Body of pancreas (tissue), 4 donors: ENCODE results near the gene SLC30A1. TPM values are rescaled to one million over a fixed set of nuclear protein-coding genes. Genes with fewer than 3 reads are reported as not detected.

Source experiments
- ATAC-seq: fragments of 150-250 bp; one replicate; pipeline ENCODE4 v1.9.1; 2016
- DNase-seq, 4 donors: peaks; one replicate each; pipeline ENCODE4 v3.0.0-alpha.2; 2019
- H3K27ac ChIP-seq, 4 donors: fragments of 200-600 bp; sonication (generic); 1 replicate in 3 of 4; 2 replicates in 1 of 4; pipeline versions ENCODE4 v1.5.1 to v1.6.1; 2016 to 2019; ENCODE audit warnings: mild to moderate bottlenecking in 1 of 4, mixed read lengths in 1 of 4, moderate library complexity in 1 of 4
- H3K27me3 ChIP-seq, 2 donors: fragments of 200-600 bp; sonication (generic); one replicate each; pipeline ENCODE4 v1.6.0; 2016; ENCODE audit warnings: mild to moderate bottlenecking in 1 of 2
- H3K36me3 ChIP-seq, 2 donors: fragments of 200-600 bp; sonication (generic); replicated peaks in 1 of 2; 2 replicates each; pipeline ENCODE4 v1.5.1; 2016; ENCODE audit warnings: low read depth in 2 of 2; ENCODE audit not compliant: insufficient read depth in 1 of 2
- H3K4me1 ChIP-seq: fragments of 200-600 bp; sonication (generic); one replicate; pipeline ENCODE4 v1.6.0; 2016
- H3K4me3 ChIP-seq, 2 donors: fragments of 200-600 bp; sonication (generic); 1 replicate in 1 of 2; 2 replicates in 1 of 2; pipeline ENCODE4 v1.5.1; 2016 to 2019
- H3K9me3 ChIP-seq, 3 donors: fragments of 200-600 bp; sonication (generic); 1 replicate in 2 of 3; 2 replicates in 1 of 3; pipeline ENCODE4 v1.5.1; 2016
- POLR2A ChIP-seq, 3 donors: fragments of 450-650 bp; IDR thresholded peaks; one replicate each; pipeline ENCODE4 v1.6.1; 2016; ENCODE audit warnings: antibody characterized with exemption in 3 of 3, mild to moderate bottlenecking in 2 of 3
- WGBS, 2 donors: methylation state at CpG; one replicate each; pipeline ENCODE4 v1.1.5; 2017; 5-methylcytosine and 5-hydroxymethylcytosine counted together
- intact Hi-C: fragments of 100-400 bp; cut with DNase I; formaldehyde crosslinking; loops from one replicate; pipeline ENCODE4 v1.15.1; 2023
- total RNA-seq, 2 donors: library from RNA; depleted of rRNA; stranded (reverse); fragments of >200 nt; gene quantifications; one replicate each; pipeline ENCODE4 v1.1.0, GENCODE V29; 2016
- TF ChIP-seq, protein P1 (sequence below), 7 experiments: fragments of 450-650 bp in 4 of 7; fragments of 200-600 bp in 3 of 7; sonication (generic) in 3 of 7; IDR thresholded peaks; one replicate each; pipeline ENCODE4 v1.5.1; 2016 to 2019; ENCODE audit warnings: antibody characterized with exemption in 7 of 7

SLC30A1 gene
- total RNA-seq, 2 donors from 2014 or later = 7.3 to 11.5 TPM

DNA sequence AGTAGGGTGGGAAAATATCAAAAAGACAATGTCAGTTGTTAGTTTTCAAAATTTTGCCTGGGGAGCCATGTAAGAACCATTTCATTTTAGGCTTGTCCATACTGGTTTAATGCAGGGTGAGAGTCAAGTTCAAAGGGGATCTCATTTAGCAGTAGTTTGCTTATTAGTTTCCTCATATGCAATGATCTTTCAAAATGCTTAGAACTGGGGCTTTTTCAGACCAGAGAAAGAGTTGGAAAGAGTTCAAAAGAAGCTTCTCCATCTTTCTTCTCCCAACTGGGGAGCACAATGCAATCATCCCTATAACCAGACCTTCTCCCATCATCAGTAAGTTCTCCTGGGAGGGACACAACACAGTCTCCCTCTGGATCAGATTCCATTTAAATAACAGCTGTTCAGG is 16.5 kb upstream of the SLC30A1 start:
- TF ChIP-seq, protein P1, sequence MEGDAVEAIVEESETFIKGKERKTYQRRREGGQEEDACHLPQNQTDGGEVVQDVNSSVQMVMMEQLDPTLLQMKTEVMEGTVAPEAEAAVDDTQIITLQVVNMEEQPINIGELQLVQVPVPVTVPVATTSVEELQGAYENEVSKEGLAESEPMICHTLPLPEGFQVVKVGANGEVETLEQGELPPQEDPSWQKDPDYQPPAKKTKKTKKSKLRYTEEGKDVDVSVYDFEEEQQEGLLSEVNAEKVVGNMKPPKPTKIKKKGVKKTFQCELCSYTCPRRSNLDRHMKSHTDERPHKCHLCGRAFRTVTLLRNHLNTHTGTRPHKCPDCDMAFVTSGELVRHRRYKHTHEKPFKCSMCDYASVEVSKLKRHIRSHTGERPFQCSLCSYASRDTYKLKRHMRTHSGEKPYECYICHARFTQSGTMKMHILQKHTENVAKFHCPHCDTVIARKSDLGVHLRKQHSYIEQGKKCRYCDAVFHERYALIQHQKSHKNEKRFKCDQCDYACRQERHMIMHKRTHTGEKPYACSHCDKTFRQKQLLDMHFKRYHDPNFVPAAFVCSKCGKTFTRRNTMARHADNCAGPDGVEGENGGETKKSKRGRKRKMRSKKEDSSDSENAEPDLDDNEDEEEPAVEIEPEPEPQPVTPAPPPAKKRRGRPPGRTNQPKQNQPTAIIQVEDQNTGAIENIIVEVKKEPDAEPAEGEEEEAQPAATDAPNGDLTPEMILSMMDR (IDR thresholded peaks at IDR 0.05) = no peak
- no peak for TF ChIP-seq POLR2A (IDR thresholded peaks at IDR 0.05)
- Histone ChIP-seq H3K36me3 (no peaks in the 10 kb centered on the region), H3K9me3 (no peaks in the 10 kb centered on the region), H3K4me1 (no peaks in the 10 kb centered on the region), H3K27ac (no peak overlapping the region), H3K4me3 (no peak overlapping the region), H3K27me3 (no peaks in the 10 kb centered on the region)
- DNase-seq (no peak), ATAC-seq (no peak)
- intact Hi-C loops = no loop called here

DNA sequence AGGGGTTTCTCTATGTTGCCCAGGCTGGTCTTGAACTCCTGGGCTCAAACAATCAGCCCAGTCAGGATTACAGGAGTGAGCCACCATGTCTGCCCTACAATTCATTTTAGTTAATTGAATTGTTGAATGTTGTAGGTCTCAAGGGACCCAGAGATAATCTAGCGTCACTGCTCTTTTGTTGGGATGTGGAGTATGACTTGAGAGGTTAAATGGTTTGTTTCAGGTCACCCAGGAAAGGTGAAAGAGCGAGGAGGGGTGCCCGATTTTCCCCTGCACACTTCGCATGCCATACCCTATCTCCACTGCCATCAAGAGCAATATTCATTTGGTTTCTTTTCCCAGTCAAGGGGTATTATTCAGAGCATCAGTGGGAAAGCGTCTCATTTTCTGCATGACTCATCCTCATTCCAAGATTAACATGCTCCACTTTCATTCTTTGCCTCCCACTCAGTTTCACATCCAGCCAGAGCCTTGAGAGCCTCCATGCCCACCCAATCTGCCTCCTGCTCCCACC is 13.1 kb upstream of the SLC30A1 start:
- no peaks in the 10 kb centered on the region for H3K36me3 ChIP-seq
- no peaks in the 10 kb centered on the region for H3K9me3 ChIP-seq
- 66 to 69% methylated on average over 5 of the region's 5 CpGs for WGBS, 2 donors
- H3K4me1 ChIP-seq = no peaks in the 10 kb centered on the region
- H3K4me3 ChIP-seq = no peak overlapping the region
- H3K27me3 ChIP-seq = no peaks in the 10 kb centered on the region
- no peak for DNase-seq
- peak; percentile 47 for ATAC-seq
- TF ChIP-seq, protein P1 (IDR thresholded peaks at IDR 0.05) = no peak
- TF ChIP-seq POLR2A (IDR thresholded peaks at IDR 0.05) = no peak
- intact Hi-C loops = no loop called here
- no peak overlapping the region for H3K27ac ChIP-seq

DNA sequence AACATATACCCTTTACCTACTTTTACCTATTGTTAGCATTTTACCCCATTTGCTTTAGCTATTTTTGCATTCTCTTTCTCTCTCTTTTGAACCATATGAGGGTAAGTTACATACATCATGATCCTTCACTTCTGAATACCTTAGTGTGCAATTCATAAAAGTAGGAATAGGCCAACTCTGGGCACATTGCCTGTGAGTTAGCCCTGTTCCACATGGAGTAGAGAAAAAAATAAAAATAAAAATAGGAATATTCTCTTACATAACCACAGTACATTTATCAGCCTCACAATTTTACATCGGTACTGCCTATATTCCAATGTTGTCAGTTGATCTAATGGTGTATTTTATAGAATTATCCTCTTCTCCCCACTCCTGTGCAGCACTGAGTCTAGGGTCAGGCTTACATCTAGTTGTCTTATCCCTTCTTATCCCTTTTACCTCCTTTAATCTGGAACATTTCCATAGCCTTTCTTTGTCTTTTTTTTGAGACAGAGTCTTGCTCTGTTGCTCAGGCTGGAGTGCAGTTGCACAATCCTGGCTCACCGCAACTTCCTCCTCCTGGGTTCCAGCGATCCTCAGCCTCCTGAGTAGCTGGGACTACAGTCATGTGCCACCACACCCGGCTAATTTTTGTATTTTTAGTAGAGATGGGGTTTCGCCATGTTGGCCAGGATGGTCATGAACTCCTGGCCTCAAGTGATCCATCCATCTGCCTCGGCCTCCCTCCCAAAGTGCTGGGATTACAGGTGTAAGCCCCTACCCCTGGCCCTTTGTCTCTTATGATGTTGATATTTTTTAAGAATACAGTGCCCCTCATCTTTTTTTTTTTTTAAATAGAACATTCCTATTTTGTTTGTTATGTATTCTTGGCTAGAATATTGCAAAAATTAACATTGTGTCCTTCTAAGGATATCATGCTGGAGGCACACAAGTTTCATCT is 11.1 kb upstream of the SLC30A1 start:
- no peaks in the 10 kb centered on the region for H3K9me3 ChIP-seq
- peak in 3 of 4 donors; percentile 36 to 78 (median 46) for DNase-seq
- no peaks in the 10 kb centered on the region for H3K36me3 ChIP-seq
- no peak for TF ChIP-seq POLR2A (IDR thresholded peaks at IDR 0.05)
- TF ChIP-seq, protein P1 (IDR thresholded peaks at IDR 0.05) = no peak
- peak; percentile 47 for ATAC-seq
- no peaks in the 10 kb centered on the region for H3K4me1 ChIP-seq
- H3K4me3 ChIP-seq = no peak overlapping the region
- intact Hi-C loops = no loop called here
- H3K27me3 ChIP-seq = no peaks in the 10 kb centered on the region
- WGBS, 2 donors = 57 to 68% methylated on average over 6 of the region's 6 CpGs
- H3K27ac ChIP-seq = peak overlapping the region in 2 of 4 donors; percentile 1 to 30

DNA sequence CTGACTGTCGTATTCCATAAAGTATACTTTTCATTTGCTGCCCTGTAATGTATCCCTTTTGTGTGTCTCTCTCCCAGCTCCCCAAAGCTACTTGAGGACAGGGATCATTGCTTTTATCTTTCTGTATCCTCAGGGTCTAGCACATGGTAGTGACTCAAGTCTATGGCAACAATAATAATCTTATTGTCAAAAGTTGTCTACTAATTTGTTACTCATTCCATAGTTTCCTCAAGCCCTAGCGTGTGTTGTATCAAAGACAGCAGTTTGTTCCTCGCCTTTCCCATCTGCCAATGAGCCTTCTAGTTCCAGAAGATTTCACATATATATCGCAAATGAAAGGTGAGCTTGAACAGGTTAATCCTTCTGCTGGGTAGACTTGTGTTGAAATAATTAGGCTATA is 9.8 kb upstream of the SLC30A1 start:
- intact Hi-C loops = no loop called here
- TF ChIP-seq POLR2A (IDR thresholded peaks at IDR 0.05) = no peak
- TF ChIP-seq, protein P1 (IDR thresholded peaks at IDR 0.05) = no peak
- Histone ChIP-seq H3K36me3 (no peaks in the 10 kb centered on the region), H3K4me3 (no peak overlapping the region), H3K27me3 (no peaks in the 10 kb centered on the region), H3K27ac (no peak overlapping the region), H3K4me1 (no peaks in the 10 kb centered on the region), H3K9me3 (no peaks in the 10 kb centered on the region)
- DNase-seq = no peak
- WGBS, 2 donors = 92 to 95% methylated on average over 4 of the region's 4 CpGs
- no peak for ATAC-seq
